Choroid plexus epithelial cell (primary cell): Measurements from ENCODE around the gene TLR7.

ENCODE experiments used
- DNase-seq: peaks from one replicate; pipeline ENCODE4 v3.0.0-alpha.2; 2010; ENCODE audit warnings: low read depth
- H3K4me3 ChIP-seq: 2 replicates; pipeline ENCODE4 v1.5.1; 2011; ENCODE audit warnings: low read depth, mild to moderate bottlenecking, control low read depth, low read length, moderate library complexity
- CTCF ChIP-seq: conservative IDR thresholded peaks from 2 replicates; pipeline ENCODE4 v1.5.1; 2011; ENCODE audit warnings: low read depth, mild to moderate bottlenecking, control low read depth, inconsistent platforms, low read length, moderate library complexity

The TLR7 gene

GRCh38 chrX:12872741-12873140 is 5.9 kb downstream of the TLR7 start:
- H3K4me3 ChIP-seq: no peak overlapping the region
- no peak for TF ChIP-seq CTCF
- DNase-seq: no peak

DNA sequence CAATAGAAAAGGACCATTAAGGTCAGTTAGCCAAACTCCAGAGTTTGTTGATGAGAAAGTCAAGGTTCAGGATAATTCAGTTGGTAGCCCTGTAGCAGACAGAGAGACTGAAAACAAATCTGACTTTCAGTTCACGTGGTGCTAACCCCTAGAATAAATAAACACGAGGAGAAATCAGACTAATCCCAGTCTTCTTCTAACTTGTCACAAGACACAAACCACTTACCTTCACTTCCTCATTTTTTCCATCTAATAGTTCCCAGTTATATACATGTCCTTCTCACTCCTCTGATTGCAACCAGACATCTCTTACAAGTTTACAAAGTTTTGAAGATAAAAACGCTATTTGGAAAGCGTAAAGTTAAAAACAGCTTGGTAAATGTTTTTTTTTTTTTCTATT is 7.7 kb downstream of the TLR7 start:
- no peak overlapping the region for H3K4me3 ChIP-seq
- TF ChIP-seq CTCF: no peak
- DNase-seq: no peak

DNA sequence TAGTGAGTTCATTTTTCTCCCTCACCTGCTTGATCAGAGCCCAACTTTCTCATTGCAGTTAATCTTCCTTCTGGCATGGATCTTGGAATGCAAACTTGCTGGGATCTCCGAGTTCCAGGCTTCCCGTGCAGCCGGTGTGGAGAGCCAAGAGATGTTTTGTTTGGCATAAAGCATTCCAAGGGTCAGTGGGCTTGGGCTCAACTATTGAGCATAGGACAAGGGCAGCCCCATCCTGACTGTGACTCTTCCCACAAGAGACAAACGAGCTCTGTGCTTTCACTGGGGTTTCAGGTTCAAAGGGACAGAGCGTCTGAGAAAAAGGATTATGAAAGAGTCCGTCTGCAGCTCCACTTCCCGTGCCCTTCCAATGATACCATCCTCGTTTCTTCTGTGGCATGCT is 10.5 kb downstream of the TLR7 start:
- TF ChIP-seq CTCF: no peak
- H3K4me3 ChIP-seq: no peak overlapping the region
- DNase-seq: no peak

DNA sequence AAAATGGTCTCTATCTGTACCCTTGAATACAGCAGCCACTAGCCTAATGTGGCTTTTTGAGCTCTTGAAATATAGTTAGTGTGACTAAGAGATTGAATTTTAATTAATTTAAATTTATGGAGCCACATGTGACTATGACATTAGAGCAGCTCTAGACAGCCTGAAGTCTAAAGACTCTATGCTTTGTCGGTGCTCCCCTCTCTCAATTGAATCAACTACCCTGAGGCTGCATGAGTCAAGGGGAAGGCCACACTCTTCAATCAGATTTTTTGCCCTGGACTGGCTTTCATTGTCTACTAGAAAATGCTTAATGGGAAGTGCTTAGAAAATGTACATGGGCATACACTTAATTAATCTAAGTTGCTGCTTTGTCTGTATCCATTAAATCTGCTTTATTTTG is 11.7 kb downstream of the TLR7 start:
- TF ChIP-seq CTCF: no peak
- no peak overlapping the region for H3K4me3 ChIP-seq
- no peak for DNase-seq

GRCh38 chrX:12881914-12882313 is 15.0 kb downstream of the TLR7 start:
- TF ChIP-seq CTCF: no peak
- no peak overlapping the region for H3K4me3 ChIP-seq
- no peak for DNase-seq

DNA sequence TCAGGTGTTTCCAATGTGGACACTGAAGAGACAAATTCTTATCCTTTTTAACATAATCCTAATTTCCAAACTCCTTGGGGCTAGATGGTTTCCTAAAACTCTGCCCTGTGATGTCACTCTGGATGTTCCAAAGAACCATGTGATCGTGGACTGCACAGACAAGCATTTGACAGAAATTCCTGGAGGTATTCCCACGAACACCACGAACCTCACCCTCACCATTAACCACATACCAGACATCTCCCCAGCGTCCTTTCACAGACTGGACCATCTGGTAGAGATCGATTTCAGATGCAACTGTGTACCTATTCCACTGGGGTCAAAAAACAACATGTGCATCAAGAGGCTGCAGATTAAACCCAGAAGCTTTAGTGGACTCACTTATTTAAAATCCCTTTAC is 18.6 kb downstream of the TLR7 start:
- no peak overlapping the region for H3K4me3 ChIP-seq

More for the DNA sequence above, 18.6 kb downstream of the TLR7 start:
- no peak for DNase-seq
- no peak for TF ChIP-seq CTCF
